Colonic mucosa (tissue), 4 donors: ENCODE results near the gene RNF8. TPM values are rescaled to one million over a fixed set of nuclear protein-coding genes. Genes with fewer than 3 reads are reported as not detected.
"Not testable (repeated sequence)": the region's sequence is repeated elsewhere in the genome, so short reads cannot be mapped to it uniquely, and the experiment has no call there.

ENCODE experiments used
- DNase-seq: peaks from one replicate; pipeline ENCODE4 v3.0.0-alpha.2; 2020
- H3K27ac ChIP-seq: fragments of 200-600 bp; one replicate; pipeline ENCODE4 v1.8.0; 2021
- H3K27me3 ChIP-seq: fragments of 200-600 bp; one replicate; pipeline ENCODE4 v1.8.0; 2021
- H3K36me3 ChIP-seq: fragments of 200-600 bp; one replicate; pipeline ENCODE4 v1.8.0; 2021
- H3K4me1 ChIP-seq: fragments of 200-600 bp; one replicate; pipeline ENCODE4 v1.8.0; 2021; ENCODE audit warnings: mild to moderate bottlenecking
- H3K4me3 ChIP-seq: fragments of 200-600 bp; one replicate; pipeline ENCODE4 v1.8.0; 2021
- H3K9ac ChIP-seq, 2 donors: one replicate each; pipeline ENCODE4 v1.7.0; 2013; ENCODE audit warnings: control low read depth in 2 of 2, low read depth in 2 of 2, low read length in 2 of 2
- H3K9me3 ChIP-seq: fragments of 200-600 bp; one replicate; pipeline ENCODE4 v1.8.0; 2021
- intact Hi-C: fragments of 100-400 bp; cut with DNase I; formaldehyde crosslinking; loops from one replicate; pipeline ENCODE4 v1.14.1; 2022
- total RNA-seq, 2 donors: library from RNA; stranded (reverse); fragmentation: NEBNext Ultra II Directional in 1 of 2; extraction: Animal tissue kit (Norgen Biotek cat#: 25700) in 1 of 2; gene quantifications; one replicate each; pipeline ENCODE4 v1.2.1, GENCODE V29; 2021
- TF ChIP-seq, protein P1 (sequence below): fragments of 200-600 bp; IDR thresholded peaks from one replicate; pipeline ENCODE4 v1.8.0; 2022; ENCODE audit warnings: antibody characterized with exemption, mild to moderate bottlenecking
- donor health status: healthy.
- donor health status: DM: no; HTN: no; CAD: no.
- donor health status: DM: no; HTN: no; CAD: no.

RNF8 gene
- total RNA-seq, 2 donors from 2014 or later, result 12.2 to 17.3 TPM

DNA sequence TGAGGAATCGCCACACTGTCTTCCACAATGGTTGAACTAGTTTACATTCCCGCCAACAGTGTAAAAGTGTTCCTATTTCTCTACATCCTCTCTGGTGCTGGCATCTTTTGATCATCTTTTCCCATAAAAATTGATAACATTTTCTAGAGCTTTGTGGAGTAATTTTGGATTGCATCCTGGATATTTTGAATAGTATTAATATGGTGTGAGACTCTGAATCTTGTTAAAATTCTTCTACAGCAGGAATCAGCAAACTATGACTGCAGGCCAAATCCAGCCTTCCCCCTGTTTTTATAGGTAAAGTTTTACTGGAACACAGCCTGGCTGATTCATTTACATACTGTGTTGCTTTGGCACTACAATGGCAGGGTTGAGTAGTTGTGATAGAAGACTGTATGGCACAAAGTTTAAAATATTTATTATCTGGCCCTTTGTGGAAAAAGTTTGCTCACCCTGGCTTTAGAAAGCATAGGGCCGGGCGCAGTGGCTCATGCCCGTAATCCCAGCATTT lies 15.0 kb upstream of the RNF8 start:
- no peak overlapping the region for H3K27ac ChIP-seq
- H3K27me3 ChIP-seq, result no peaks in the 10 kb centered on the region
- TF ChIP-seq, protein P1, sequence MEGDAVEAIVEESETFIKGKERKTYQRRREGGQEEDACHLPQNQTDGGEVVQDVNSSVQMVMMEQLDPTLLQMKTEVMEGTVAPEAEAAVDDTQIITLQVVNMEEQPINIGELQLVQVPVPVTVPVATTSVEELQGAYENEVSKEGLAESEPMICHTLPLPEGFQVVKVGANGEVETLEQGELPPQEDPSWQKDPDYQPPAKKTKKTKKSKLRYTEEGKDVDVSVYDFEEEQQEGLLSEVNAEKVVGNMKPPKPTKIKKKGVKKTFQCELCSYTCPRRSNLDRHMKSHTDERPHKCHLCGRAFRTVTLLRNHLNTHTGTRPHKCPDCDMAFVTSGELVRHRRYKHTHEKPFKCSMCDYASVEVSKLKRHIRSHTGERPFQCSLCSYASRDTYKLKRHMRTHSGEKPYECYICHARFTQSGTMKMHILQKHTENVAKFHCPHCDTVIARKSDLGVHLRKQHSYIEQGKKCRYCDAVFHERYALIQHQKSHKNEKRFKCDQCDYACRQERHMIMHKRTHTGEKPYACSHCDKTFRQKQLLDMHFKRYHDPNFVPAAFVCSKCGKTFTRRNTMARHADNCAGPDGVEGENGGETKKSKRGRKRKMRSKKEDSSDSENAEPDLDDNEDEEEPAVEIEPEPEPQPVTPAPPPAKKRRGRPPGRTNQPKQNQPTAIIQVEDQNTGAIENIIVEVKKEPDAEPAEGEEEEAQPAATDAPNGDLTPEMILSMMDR, result no peak

DNA sequence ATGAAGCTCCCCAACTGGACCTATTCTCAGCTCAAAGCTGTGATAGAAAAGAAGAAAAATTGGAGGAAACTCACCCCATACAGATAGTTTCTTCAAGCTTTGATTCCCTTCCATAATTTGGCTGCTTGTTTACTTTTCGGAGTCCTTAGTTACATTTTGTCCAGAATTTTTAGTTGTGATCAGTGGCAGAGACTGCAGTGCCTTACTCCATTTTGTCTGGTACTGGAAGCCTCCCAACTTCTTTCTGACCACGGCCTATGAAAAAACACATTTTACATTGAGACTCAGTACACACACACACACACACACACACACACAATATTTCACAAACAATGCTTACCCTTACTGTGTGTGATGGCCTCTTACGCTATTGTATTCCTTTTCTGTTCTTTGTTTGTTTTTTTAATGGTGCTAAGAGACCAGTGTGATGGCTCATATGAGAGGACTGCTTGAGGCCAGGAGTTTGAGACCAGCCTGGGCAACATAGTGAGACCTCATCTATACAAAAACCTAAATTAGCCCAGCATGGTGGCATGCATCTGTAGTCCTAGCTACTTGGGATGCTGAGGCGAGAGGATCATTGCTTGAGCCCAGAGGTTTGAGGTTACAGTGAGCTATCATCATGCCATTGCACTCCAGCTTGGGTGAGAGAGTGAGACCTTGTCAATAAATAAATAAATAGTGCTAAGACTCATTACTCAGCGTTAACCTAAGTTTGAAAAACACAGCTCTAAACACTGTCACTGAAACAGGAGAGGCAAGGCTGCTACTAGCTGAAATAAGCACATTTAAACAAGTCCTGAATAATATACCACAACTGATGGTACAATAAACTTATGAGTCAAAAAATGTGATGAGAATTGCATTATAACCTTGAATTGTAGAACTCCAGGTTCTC lies 13.8 kb upstream of the RNF8 start:
- DNase-seq, result no peak
- Histone ChIP-seq H3K9ac (no peak overlapping the region), H3K9me3 (no peaks in the 10 kb centered on the region), H3K36me3 (no peaks in the 10 kb centered on the region), H3K27ac (no peak overlapping the region), H3K27me3 (no peaks in the 10 kb centered on the region), H3K4me1 (no peaks in the 10 kb centered on the region), H3K4me3 (no peak overlapping the region)
- TF ChIP-seq, protein P1, result no peak
- intact Hi-C loops, result no loop called here

More for the DNA sequence above, 15.0 kb upstream of the RNF8 start:
- H3K9me3 ChIP-seq, result no peaks in the 10 kb centered on the region
- intact Hi-C loops, result no loop called here
- no peaks in the 10 kb centered on the region for H3K4me1 ChIP-seq
- H3K4me3 ChIP-seq, result no peak overlapping the region
- DNase-seq, result no peak
- H3K36me3 ChIP-seq, result no peaks in the 10 kb centered on the region
- H3K9ac ChIP-seq, result no peak overlapping the region

DNA sequence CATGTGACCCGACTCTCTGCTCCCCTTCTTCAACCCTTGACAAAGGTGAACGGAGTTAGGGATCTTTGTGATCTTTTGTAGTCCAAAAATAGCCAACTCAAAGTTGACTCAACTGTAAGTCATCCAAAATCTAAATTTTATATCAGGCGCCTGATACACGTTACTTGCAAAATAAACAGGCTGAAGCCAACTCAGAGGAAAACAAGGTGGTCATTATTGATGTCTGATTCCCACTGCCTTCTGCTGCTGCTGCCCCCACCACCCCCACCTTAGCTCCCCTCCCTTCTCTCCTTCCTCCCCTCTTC lies 13.2 kb upstream of the RNF8 start:
- Histone ChIP-seq H3K36me3 (no peaks in the 10 kb centered on the region), H3K4me1 (no peaks in the 10 kb centered on the region), H3K27me3 (no peaks in the 10 kb centered on the region), H3K9me3 (no peaks in the 10 kb centered on the region), H3K4me3 (no peak overlapping the region), H3K27ac (no peak overlapping the region), H3K9ac (no peak overlapping the region)
- intact Hi-C loops, result no loop called here
- DNase-seq, result no peak
- TF ChIP-seq, protein P1, result no peak

DNA sequence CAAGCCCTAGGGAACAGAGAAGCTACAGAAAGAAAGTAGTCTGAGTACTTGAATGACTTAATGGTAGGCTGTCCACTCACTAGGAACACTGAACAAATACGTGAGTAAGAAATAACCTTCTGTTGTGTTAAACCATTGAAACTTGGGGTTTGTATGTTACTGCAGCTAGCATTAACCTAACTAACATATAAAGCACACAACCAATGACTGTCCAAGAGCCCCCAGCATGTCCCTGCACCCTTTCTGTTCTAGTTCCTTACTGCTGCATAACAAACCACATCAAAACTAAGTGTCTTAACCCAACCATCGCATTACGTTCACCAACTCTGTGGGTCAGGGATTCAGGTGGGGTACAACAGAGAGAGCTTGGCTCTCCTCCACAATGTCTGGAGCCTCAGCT lies 10.5 kb upstream of the RNF8 start:
- TF ChIP-seq, protein P1, result no peak

DNA sequence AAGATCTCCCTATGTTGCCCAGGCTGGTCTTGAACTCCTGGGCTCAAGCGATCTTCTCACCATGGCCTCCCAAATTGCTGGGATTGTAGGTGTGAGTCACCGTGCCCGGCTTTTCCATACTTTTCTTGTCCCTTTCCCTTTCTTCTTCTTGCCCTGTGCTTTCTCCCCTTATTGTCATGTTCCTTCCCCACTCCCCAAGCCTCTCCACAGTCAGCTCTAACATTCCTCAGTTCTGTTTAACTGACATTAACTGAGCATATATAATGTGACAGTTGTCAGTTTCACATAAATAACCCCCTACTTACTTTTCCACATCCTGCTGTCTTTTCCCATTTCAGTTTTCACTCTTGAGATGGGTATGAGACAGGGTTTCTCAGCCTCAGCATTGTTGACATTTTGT lies 9.5 kb upstream of the RNF8 start:
- no peaks in the 10 kb centered on the region for H3K27me3 ChIP-seq
- H3K9ac ChIP-seq, result no peak overlapping the region
- TF ChIP-seq, protein P1, result no peak
- DNase-seq, result no peak
- intact Hi-C loops, result no loop called here
- H3K4me1 ChIP-seq, result no peaks in the 10 kb centered on the region
- H3K9me3 ChIP-seq, result no peaks in the 10 kb centered on the region
- H3K36me3 ChIP-seq, result no peaks in the 10 kb centered on the region
- no peak overlapping the region for H3K27ac ChIP-seq
- no peak overlapping the region for H3K4me3 ChIP-seq

More for the DNA sequence above, 10.5 kb upstream of the RNF8 start:
- Histone ChIP-seq H3K27ac (no peak overlapping the region), H3K9ac (no peak overlapping the region), H3K4me1 (no peaks in the 10 kb centered on the region), H3K36me3 (no peaks in the 10 kb centered on the region), H3K4me3 (no peak overlapping the region), H3K9me3 (no peaks in the 10 kb centered on the region), H3K27me3 (no peaks in the 10 kb centered on the region)
- no peak for DNase-seq
- intact Hi-C loops, result no loop called here

DNA sequence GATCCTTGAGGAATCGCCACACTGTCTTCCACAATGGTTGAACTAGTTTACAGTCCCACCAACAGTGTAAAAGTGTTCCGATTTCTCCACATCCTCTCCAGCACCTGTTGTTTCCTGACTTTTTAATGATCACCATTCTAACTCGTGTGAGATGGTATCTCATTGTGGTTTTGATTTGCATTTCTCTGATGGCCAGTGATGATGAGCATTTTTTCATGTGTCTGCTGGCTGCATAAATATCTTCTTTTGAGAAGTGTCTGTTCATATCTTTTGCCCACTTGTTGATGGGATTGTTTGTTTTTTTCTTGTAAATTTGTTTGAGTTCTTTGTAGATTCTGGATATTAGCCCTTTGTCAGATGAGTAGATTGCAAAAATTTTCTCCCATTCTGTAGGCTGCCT lies 8.0 kb upstream of the RNF8 start:
- H3K27ac ChIP-seq, intact Hi-C loops: not testable (repeated sequence)

More for the DNA sequence above, 8.0 kb upstream of the RNF8 start:
- H3K9ac ChIP-seq, H3K4me3 ChIP-seq, H3K4me1 ChIP-seq, H3K36me3 ChIP-seq, H3K27me3 ChIP-seq, DNase-seq, H3K9me3 ChIP-seq: not testable (repeated sequence)
